ENCODE results near the gene TAF11L13. TPM values are rescaled to one million over a fixed set of nuclear protein-coding genes. Genes with fewer than 3 reads are reported as not detected.
"Not testable (repeated sequence)": the region's sequence is repeated elsewhere in the genome, so short reads cannot be mapped to it uniquely, and the experiment has no call there.

Gene TAF11L13
- not detected for total RNA-seq
- polyA plus RNA-seq (ENCODE audit: insufficient read depth in 1 of 8, insufficient read length in 8 of 8, low replicate concordance in 1 of 8), result not detected
- long read RNA-seq, donor 1, result 0 reads
- long read RNA-seq, donor 2, result 0 reads
- long read RNA-seq, donor 3, result 0 reads
- long read RNA-seq, donor 4, result 0 reads
- long read RNA-seq, donor 5, result 0 reads
- long read RNA-seq, donor 6, result 0 reads
- long read RNA-seq, donor 7, result 0 reads
- long read RNA-seq, donor 8, result 0 reads
- long read RNA-seq, donor 9, result 0 reads
- long read RNA-seq, donor 10, result 0 reads
- long read RNA-seq, donor 11, result 0 reads

GRCh38 chr5:17631788-17632187 lies at the start of gene TAF11L13:
Gene TAF11L13, plus strand, starts transcription at chr5:17632088.
- not testable (repeated sequence) for DNase-seq; H3K4me3 ChIP-seq (ENCODE audit: low read length); H3K27me3 ChIP-seq (ENCODE audit: control insufficient read depth, insufficient read depth, low read length); H3K4me1 ChIP-seq (ENCODE audit: control insufficient read depth, insufficient read depth, low read length); H3K36me3 ChIP-seq (ENCODE audit: control insufficient read depth, insufficient read depth, low read length); H3K9me3 ChIP-seq (replicated peaks; ENCODE audit: control insufficient read depth, low read depth, low read length); H3K27ac ChIP-seq (ENCODE audit: low read length)
- 100% methylated on average over 1 of the region's 12 CpGs for WGBS (ENCODE audit: insufficient coverage)

- not testable (repeated sequence) for H3K4me1 ChIP-seq (ENCODE audit: control insufficient read depth, insufficient read depth, low read length); H3K27me3 ChIP-seq (ENCODE audit: control insufficient read depth, insufficient read depth, low read length); DNase-seq; H3K27ac ChIP-seq (ENCODE audit: low read length); H3K9me3 ChIP-seq (replicated peaks; ENCODE audit: control insufficient read depth, low read depth, low read length); H3K36me3 ChIP-seq (ENCODE audit: control insufficient read depth, insufficient read depth, low read length); H3K4me3 ChIP-seq (ENCODE audit: low read length)
- WGBS (ENCODE audit: insufficient coverage), result no CpG with 5 or more reads among the region's 16 CpGs
Measured at GRCh38 chr5:17585658-17586057, 46.2 kb upstream of the TAF11L13 start, which contains the start of gene TAF11L7. Gene TAF11L7, minus strand, starts transcription at chr5:17585758.

- not testable (repeated sequence) for H3K4me3 ChIP-seq (ENCODE audit: low read length); H3K36me3 ChIP-seq (ENCODE audit: control insufficient read depth, insufficient read depth, low read length); H3K27me3 ChIP-seq (ENCODE audit: control insufficient read depth, insufficient read depth, low read length); H3K4me1 ChIP-seq (ENCODE audit: control insufficient read depth, insufficient read depth, low read length); H3K9me3 ChIP-seq (replicated peaks; ENCODE audit: control insufficient read depth, low read depth, low read length); H3K27ac ChIP-seq (ENCODE audit: low read length); DNase-seq
- no CpG with 5 or more reads among the region's 16 CpGs for WGBS (ENCODE audit: insufficient coverage)
Measured at GRCh38 chr5:17590860-17591259, 41.0 kb upstream of the TAF11L13 start, which contains the start of gene TAF11L8. Gene TAF11L8, minus strand, starts transcription at chr5:17590960.

GRCh38 chr5:17594255-17594654 lies 37.6 kb upstream of the TAF11L13 start, which contains the start of gene TAF11L9:
Gene TAF11L9, minus strand, starts transcription at chr5:17594394.
- not testable (repeated sequence) for H3K9me3 ChIP-seq (replicated peaks; ENCODE audit: control insufficient read depth, low read depth, low read length); H3K4me3 ChIP-seq (ENCODE audit: low read length); H3K27me3 ChIP-seq (ENCODE audit: control insufficient read depth, insufficient read depth, low read length); DNase-seq; H3K4me1 ChIP-seq (ENCODE audit: control insufficient read depth, insufficient read depth, low read length); H3K27ac ChIP-seq (ENCODE audit: low read length); H3K36me3 ChIP-seq (ENCODE audit: control insufficient read depth, insufficient read depth, low read length)
- no CpG with 5 or more reads among the region's 15 CpGs for WGBS (ENCODE audit: insufficient coverage)

DNA sequence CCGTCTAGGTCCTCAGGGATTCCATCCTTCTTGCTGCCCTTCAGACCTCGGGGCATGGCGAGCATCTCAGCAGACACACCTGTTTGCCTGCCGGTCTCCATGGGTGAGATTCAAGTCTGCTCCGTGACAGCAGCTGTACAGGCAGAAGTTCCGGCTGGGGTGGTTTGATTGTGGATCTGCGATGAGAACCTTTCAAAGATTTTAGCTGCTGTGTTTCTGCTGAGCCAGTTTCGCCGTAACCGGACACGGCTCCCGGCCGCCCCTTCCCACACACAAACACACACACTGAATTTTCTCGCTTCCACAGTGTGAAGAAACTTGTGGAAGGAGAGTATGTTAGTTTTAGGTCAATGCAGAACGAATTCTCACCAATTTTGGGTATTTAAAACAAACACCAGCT lies 34.2 kb upstream of the TAF11L13 start, which contains the start of gene TAF11L10:
Gene TAF11L10, minus strand, starts transcription at position 101 of the 400 bp plus-strand sequence.
- H3K4me1 ChIP-seq (ENCODE audit: control insufficient read depth, insufficient read depth, low read length); H3K27me3 ChIP-seq (ENCODE audit: control insufficient read depth, insufficient read depth, low read length); H3K4me3 ChIP-seq (ENCODE audit: low read length); DNase-seq; H3K27ac ChIP-seq (ENCODE audit: low read length); H3K9me3 ChIP-seq (replicated peaks; ENCODE audit: control insufficient read depth, low read depth, low read length); H3K36me3 ChIP-seq (ENCODE audit: control insufficient read depth, insufficient read depth, low read length): not testable (repeated sequence)
- WGBS (ENCODE audit: insufficient coverage), result no CpG with 5 or more reads among the region's 15 CpGs

GRCh38 chr5:17603880-17604279 lies 28.0 kb upstream of the TAF11L13 start, which contains the start of gene TAF11L11:
Gene TAF11L11, plus strand, starts transcription at chr5:17604183.
- not testable (repeated sequence) for H3K4me3 ChIP-seq (ENCODE audit: low read length); H3K27me3 ChIP-seq (ENCODE audit: control insufficient read depth, insufficient read depth, low read length); DNase-seq; H3K27ac ChIP-seq (ENCODE audit: low read length); H3K9me3 ChIP-seq (replicated peaks; ENCODE audit: control insufficient read depth, low read depth, low read length); H3K4me1 ChIP-seq (ENCODE audit: control insufficient read depth, insufficient read depth, low read length); H3K36me3 ChIP-seq (ENCODE audit: control insufficient read depth, insufficient read depth, low read length)
- WGBS (ENCODE audit: insufficient coverage), result 70% methylated on average over 2 of the region's 6 CpGs

GRCh38 chr5:17604951-17605350 lies 26.9 kb upstream of the TAF11L13 start:
- Histone ChIP-seq H3K36me3 (ENCODE audit: control insufficient read depth, insufficient read depth, low read length) (no peaks in the 10 kb centered on the region), H3K4me3 (ENCODE audit: low read length) (no peak overlapping the region), H3K27ac (ENCODE audit: low read length) (no peak overlapping the region), H3K4me1 (ENCODE audit: control insufficient read depth, insufficient read depth, low read length) (no peaks in the 10 kb centered on the region), H3K9me3 (replicated peaks; ENCODE audit: control insufficient read depth, low read depth, low read length) (no peaks in the 10 kb centered on the region), H3K27me3 (ENCODE audit: control insufficient read depth, insufficient read depth, low read length) (no peaks in the 10 kb centered on the region)
- no peak for DNase-seq
- 90% methylated on average over 5 of the region's 14 CpGs for WGBS (ENCODE audit: insufficient coverage)

- not testable (repeated sequence) for H3K27me3 ChIP-seq (ENCODE audit: control insufficient read depth, insufficient read depth, low read length); H3K9me3 ChIP-seq (replicated peaks; ENCODE audit: control insufficient read depth, low read depth, low read length); H3K27ac ChIP-seq (ENCODE audit: low read length); H3K4me1 ChIP-seq (ENCODE audit: control insufficient read depth, insufficient read depth, low read length); H3K36me3 ChIP-seq (ENCODE audit: control insufficient read depth, insufficient read depth, low read length); H3K4me3 ChIP-seq (ENCODE audit: low read length); DNase-seq
- no CpG with 5 or more reads among the region's 4 CpGs for WGBS (ENCODE audit: insufficient coverage)
Measured at GRCh38 chr5:17607461-17607860, 24.4 kb upstream of the TAF11L13 start.

DNA sequence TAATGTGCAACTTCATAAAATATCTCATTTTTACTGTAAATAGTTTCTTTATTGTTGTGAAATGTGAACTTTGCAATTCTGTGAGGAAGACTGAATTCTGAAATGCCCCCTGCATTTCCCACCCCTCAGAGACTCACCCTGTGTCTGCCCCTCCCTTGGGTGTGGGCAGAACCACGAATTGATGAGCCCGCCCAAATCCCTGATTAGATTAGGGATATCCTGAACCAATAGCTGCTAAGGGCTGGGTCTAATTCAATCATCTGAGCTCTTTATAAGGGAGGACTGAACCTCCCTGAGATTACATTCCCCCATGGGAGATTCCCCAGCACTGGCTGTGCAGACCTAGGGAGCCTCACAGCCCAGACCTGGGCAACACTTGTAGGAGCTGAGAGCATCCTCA lies 21.8 kb upstream of the TAF11L13 start, which contains the start of gene TAF11L12:
Gene TAF11L12, plus strand, starts transcription at position 301 of the 400 bp plus-strand sequence.
- not testable (repeated sequence) for H3K36me3 ChIP-seq (ENCODE audit: control insufficient read depth, insufficient read depth, low read length); H3K4me3 ChIP-seq (ENCODE audit: low read length); H3K27me3 ChIP-seq (ENCODE audit: control insufficient read depth, insufficient read depth, low read length); H3K9me3 ChIP-seq (replicated peaks; ENCODE audit: control insufficient read depth, low read depth, low read length); H3K4me1 ChIP-seq (ENCODE audit: control insufficient read depth, insufficient read depth, low read length); H3K27ac ChIP-seq (ENCODE audit: low read length); DNase-seq
- WGBS (ENCODE audit: insufficient coverage), result no CpG with 5 or more reads among the region's 2 CpGs

DNA sequence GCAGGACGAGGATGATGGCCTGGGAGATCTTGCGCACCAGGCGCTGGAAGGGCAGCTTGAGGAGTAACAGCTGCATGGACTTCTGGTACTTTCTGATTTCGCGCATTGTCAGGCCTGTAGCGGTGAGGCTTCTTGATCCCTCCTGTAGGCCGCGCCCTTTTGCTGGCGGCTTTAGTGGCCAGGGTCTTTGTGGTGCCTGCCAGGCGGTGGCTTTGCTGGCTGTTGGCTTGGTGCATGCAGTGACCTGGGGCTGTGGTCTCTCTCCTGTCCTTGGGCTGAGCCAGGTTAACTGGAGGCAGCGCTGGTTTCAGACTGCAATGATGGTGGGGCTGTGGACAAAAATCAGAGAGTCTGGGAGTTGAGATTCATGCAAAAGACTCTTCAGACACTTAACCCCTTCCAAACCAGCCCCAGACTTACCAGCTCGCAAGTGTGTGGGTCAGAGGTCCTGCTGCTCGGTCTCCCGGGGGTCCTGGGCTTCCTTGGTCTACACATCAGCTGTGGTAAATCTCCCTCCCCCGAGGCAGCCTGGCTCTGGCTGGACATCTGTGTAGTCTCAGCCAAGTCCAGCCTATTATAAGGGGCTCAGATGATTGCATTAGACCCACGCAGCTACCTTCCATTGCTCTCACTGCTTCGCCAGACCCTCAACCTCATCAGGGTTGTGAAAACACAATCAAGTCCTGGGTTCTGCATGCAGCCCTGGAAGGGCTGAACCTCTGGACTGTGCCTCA lies 16.8 kb upstream of the TAF11L13 start:
- H3K27me3 ChIP-seq (ENCODE audit: control insufficient read depth, insufficient read depth, low read length), result no peaks in the 10 kb centered on the region
- no peak for DNase-seq
- WGBS (ENCODE audit: insufficient coverage), result 92% methylated on average over 11 of the region's 17 CpGs
- H3K27ac ChIP-seq (ENCODE audit: low read length), result no peak overlapping the region
- no peaks in the 10 kb centered on the region for H3K36me3 ChIP-seq (ENCODE audit: control insufficient read depth, insufficient read depth, low read length)
- H3K9me3 ChIP-seq (replicated peaks; ENCODE audit: control insufficient read depth, low read depth, low read length), result peaks cover 2% of the 10 kb centered on the region
- no peak overlapping the region for H3K4me3 ChIP-seq (ENCODE audit: low read length)
- H3K4me1 ChIP-seq (ENCODE audit: control insufficient read depth, insufficient read depth, low read length), result no peaks in the 10 kb centered on the region
